GM19463 (cell line): ENCODE data around the gene GATAD2A.

Experiments used
- ATAC-seq: cut with Tn5 transposase; IDR thresholded peaks from one replicate; pipeline ENCODE4 v1.9.1; 2021; ENCODE audit warnings: mild to moderate bottlenecking, moderate library complexity; ENCODE audit not compliant: unreplicated experiment

Gene GATAD2A

GRCh38 chr19:19418555-19419260 is 13.2 kb downstream of the GATAD2A start:
- no peak for ATAC-seq

DNA sequence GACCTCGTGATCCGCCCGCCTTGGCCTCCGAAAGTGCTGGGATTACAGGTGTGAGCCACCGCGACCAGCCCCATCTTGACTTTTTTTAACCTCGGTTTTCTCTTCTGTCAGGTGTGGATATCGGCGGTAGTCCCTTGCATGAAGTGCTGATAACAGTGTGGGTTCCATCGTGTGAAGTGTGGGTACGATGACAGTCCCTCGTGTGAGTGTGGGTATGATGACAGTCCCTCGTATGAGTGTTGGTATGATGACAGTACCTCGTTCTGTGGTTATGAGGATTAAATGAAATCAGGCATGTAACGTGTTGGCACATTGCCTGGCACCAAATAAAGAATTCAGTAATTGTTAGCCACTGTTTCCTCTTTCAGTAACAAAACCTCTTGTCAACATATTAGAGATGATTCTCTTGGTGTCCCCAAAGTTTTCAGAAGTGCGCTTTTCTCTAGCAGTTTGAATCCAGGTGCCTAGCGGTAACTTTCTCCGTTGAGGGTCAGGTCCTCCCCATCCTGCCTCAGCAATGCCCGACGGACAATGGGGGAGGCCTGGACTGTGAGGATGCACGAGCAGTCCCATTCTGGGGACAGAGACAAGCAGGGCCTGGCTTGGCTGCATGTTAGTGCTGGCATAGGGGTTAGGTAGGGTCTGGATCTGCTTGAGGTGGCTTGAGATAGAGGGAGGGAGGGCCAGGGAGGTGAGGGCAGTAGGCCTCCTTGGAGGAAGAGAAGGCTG is 15.3 kb downstream of the GATAD2A start:
- no peak for ATAC-seq

DNA sequence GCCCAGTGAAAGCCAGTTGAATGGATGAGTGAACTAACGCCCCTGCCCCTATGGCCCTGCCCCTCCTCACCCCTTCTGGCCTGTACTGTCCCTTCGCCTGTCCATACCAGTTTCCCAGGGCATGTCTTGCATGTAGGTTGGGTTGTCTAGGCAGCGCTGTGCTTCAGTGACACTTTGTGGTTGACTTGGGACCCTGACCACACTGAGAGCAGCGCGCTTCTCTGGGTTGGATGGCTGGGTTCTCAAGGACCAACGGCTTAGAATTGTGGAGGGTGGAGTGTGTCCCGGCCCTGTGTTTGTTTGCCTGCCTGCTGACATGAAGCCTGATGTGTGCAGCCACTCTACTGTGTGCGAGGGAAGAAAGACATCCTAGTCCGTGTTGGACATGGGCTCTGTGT is 15.8 kb downstream of the GATAD2A start:
- no peak for ATAC-seq

- no peak for ATAC-seq
These were observed 16.7 kb downstream of the GATAD2A start for GRCh38 chr19:19422156-19422555.

GRCh38 chr19:19423322-19423721 is 17.8 kb downstream of the GATAD2A start:
- ATAC-seq, result no peak

DNA sequence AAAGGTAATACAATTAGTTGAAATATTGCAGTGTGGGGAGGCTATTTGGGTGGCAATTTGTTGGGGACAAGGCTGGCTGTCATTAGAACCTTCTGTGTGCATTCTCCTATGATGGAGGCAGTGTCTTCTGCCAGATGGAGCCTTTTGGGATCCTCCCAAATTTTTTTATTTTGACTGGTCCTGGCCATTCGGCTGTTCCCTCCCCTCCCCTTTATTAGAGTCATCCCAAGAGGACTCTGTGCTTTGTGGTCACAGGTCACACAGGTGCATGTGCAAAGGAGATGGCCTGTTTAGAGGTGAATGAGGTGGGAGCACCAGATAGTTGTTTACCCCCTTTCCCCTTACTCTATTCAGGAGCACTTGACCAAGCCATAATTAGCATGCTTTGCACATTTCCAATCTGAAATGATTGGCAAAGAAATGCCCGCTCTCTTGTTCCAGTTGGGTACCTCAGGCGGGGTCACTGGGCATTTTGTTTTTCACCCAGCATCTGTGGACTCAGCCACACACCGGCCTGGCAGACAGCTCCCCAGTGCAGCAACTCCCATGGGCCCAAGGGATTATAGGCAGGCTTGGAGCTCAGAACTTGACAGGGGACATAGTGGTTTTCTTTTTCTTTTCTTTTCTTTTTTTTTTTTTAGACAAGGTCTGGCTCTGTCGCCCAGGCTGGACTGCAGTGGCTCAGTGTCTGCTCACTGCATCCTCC is 19.8 kb downstream of the GATAD2A start:
- no peak for ATAC-seq

GRCh38 chr19:19426216-19426615 is 20.7 kb downstream of the GATAD2A start:
- no peak for ATAC-seq

DNA sequence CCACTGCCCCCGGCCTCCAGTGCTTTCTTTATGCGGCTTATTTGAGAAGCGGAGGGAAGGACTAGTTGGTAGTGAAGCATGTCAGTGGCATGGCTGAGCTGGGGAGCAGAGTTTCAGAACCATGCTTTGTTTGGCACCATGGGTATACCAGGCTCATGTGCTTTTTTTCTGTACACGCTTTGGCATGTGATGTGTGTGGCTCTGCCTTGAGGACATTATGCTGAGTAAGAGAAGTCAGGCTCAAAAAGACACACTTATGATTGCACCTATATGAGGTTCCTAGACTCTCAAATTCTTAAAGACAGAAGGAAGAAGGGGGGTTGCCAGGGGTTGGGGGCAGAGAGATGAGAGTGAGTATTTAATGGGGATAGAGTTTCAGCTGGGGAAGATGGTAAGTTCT is 21.3 kb downstream of the GATAD2A start:
- ATAC-seq, result no peak

DNA sequence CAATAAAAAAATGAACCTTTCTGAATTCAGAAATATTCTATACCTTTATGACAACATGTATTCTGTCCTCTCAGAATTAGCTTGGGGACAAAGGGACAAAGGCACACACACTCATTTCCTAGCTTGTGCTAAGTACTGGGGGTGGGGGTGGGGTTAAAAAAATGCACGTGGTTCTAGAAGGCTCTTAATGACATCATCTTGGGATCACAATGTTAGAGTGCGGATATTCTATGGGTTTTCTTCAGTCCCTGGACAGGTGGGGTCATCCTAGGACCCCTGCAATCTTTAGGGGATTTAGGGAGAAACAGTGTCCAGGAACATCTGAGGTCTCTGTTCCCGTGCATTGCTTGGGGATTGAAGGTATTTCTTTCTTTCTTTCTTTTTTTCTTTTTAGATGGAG is 21.8 kb downstream of the GATAD2A start:
- no peak for ATAC-seq

DNA sequence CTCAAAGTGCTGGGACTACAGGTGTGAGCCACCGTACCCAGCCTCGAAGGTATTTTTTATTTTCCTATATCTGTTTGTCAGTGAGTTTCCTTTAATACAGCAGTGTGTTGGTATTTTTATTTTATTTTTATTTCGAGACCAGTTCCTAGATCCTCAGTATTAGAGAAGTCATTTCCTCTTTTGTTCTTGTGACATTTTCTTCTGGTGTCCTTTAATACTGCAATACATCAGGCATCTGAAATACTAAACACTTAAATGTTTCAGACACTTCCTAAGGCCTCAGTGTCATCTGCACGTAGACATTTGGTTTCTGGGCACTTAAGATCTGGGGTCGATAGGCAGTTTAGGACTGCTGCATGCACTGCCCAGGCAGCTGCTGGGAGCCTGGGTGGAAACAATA is 22.5 kb downstream of the GATAD2A start:
- no peak for ATAC-seq

DNA sequence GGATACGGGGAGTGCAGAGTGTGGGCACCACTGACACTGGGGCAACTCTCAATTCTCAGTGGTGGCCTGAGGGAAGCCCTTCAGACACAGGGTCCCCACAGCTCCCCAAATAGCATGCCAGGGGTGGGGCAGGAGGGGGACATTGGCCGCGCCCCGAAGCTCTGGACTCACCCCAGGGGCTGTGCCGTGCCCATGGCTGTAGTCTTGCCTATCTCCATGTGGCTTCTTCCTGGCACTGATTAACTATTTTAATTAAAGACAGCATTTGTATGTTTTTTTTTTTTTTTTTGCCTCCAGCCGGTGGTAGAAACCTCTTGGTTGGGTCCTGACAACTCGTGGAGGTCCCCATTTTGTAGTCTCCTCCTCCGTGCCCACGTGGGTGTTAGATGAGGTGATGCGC is 23.3 kb downstream of the GATAD2A start:
- ATAC-seq, result no peak

- ATAC-seq, result no peak
These were observed 23.9 kb downstream of the GATAD2A start for GRCh38 chr19:19429361-19429760.

DNA sequence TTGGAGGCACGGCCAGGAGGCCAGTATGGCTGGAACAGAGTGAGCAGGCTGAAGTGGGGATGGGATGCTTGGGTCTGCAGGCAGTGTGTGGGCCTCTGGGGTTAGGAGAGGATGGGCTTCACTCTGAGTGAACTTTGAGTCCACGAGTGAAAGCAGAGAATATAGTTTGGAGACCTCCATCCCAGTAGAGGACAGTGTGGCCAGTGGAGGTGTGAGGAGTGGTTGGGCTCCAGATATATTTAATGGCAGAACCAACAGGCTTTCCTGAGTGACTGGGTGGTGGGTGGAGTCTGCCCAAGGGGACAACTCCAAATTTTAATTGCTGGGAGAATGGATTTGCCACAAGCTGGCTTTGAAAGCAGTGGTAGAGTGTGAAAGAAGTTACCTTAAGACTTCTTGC is 27.3 kb downstream of the GATAD2A start:
- ATAC-seq, result no peak

DNA sequence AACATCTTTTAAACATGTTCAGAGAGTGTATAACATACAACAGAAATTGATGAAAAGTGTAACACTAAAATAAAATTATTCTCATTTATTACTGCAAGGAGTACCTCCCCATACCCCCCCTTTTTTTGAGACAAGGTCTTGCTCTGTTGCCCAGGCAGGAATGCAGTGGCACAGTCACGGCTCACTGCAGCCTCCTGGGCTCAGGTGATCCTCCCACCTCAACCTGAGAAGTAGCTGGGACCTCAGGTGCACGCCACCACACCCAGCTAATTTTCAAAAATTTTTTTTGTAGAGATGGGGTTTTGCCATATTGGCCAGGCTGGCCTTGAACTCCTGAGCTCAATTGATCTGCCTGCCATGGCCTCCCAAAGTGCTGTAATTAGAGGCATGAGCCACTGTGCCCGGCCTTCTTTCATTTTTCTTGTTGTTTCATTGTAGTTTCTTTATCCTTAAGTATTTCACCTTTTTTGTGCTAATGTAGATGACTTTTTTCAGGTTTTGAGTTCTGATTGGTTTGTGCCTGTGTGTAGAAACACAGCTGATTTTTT is 28.3 kb downstream of the GATAD2A start:
- no peak for ATAC-seq

GRCh38 chr19:19434483-19435045 is 29.1 kb downstream of the GATAD2A start:
- ATAC-seq, result no peak

GRCh38 chr19:19436137-19436691 is 30.7 kb downstream of the GATAD2A start:
- no peak for ATAC-seq

DNA sequence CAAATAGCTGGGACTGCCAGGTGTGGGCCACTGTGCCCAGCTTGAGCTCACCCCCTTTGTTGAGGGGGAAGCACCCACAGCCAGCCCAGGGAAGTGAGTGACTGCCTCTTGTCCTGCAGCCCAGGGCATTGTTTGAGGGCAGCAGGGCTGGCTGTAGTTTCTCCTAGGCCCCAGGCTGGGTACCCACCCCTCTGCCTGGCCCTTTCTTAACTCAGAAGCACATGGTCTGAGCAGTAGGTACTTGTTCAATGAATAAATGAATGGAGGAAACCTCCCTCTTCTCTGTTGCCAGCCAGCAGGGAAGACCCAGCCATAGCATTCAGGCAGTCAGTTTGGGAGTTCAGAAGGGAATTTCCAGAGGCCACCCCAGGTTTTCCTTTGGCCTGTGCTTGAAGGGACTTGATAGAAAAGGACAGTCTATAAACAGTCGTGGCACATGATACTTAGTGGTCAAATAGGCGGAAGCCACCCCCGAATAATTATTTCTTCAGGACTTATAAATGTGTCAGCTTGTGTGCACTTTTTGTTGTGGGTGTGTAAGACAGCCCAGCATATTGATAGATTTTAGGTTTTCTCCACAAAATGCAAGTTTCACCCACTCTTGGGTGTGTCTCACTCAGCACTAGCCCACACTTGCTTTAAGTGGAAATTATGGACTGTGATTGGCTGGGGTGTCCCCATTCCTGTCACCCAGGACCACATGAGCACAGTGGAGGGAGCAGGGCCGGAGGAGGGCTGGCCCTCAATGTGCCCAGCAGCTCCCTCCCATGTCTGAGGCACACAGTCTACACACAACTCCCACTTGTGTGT is 33.1 kb downstream of the GATAD2A start:
- no peak for ATAC-seq

DNA sequence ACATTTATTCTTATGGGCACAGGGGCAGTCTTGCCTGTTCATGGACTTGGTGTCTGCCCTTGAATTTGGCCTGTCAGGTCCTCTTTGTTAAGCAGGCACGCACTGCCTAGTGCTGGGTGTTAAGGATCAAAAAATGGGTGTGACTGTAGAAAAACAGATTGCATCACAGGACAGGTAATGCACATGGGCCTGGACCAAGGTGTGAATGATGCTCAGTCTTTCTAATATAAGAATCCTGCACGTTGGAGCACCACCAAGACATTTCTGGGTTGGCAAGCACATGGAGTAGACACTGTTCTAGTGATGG is 33.7 kb downstream of the GATAD2A start:
- ATAC-seq, result no peak

- ATAC-seq, result no peak
These were observed 37.8 kb downstream of the GATAD2A start for GRCh38 chr19:19443283-19443682.

GRCh38 chr19:19443902-19444680 is 38.6 kb downstream of the GATAD2A start:
- no peak for ATAC-seq
